BJ (cell line): ENCODE data around the gene RP2. TPM values are rescaled to one million over a fixed set of nuclear protein-coding genes. Genes with fewer than 3 reads are reported as not detected.

Experiments used
- CTCF ChIA-PET: fragments of 350-600 bp; formaldehyde crosslinking; extraction: SDS; loops from one replicate; lab custom pipeline; 2021; ENCODE audit warnings: antibody characterized with exemption, inconsistent platforms; lab: Yijun Ruan, JAX
- POLR2A ChIA-PET: fragments of 300-600 bp; sonication (Branson Sonifier 250); formaldehyde crosslinking; extraction: SDS; loops from one replicate; lab custom pipeline; 2021; ENCODE audit warnings: antibody characterized with exemption; lab: Charles Lee
- DNase-seq: peaks from one replicate; pipeline ENCODE4 v3.0.0-alpha.2; 2011; ENCODE audit warnings: low read depth
- H3K27me3 ChIP-seq: 2 replicates; pipeline ENCODE4 v1.6.0; 2011; ENCODE audit warnings: low read length; ENCODE audit not compliant: control insufficient read depth, insufficient read depth
- H3K36me3 ChIP-seq: 2 replicates; pipeline ENCODE4 v1.5.1; 2011; ENCODE audit warnings: low read length; ENCODE audit not compliant: control insufficient read depth, insufficient read depth
- H3K4me3 ChIP-seq: 2 replicates; pipeline ENCODE4 v1.5.1; 2011; ENCODE audit warnings: low read depth, mild to moderate bottlenecking, control low read depth, low read length
- CTCF ChIP-seq: IDR thresholded peaks from 2 replicates; pipeline ENCODE4 v1.5.1; 2011; ENCODE audit warnings: low read depth, mild to moderate bottlenecking, control low read depth, inconsistent platforms, low read length, moderate library complexity; ENCODE audit not compliant: insufficient read depth
- polyA plus RNA-seq: library from polyadenylated mRNA; depleted of rRNA; stranded (reverse); fragments of >200 nt; gene quantifications from 2 replicates; pipeline ENCODE4 v1.2.3, GENCODE V29; 2011

Gene RP2
- polyA plus RNA-seq, 1 experiment: 7.4 TPM

DNA sequence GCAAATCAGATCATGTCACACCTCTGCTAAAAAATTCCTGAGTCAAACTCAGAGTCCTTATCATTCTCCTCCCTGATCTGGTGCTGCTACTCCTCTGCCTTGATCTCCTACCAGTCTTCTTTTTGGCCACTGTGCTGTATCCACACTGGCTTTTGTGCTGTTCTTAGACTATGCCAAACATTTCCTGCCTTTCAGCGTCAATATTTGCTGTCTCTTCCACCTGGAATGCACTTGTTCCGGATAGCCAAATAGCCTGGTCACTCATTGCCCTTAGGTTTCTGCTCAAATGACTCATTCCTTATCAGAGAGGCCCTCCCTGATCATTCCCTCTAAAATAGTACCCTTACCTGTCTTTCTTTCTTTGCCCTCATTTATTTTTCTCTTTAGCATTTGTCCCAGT is 24.4 kb upstream of the RP2 start:
- TF ChIP-seq CTCF: no peak
- Histone ChIP-seq H3K4me3 (no peak overlapping the region), H3K27me3 (no peaks in the 10 kb centered on the region), H3K36me3 (no peaks in the 10 kb centered on the region)
- CTCF ChIA-PET: no interaction called here
- POLR2A ChIA-PET: no interaction called here
- no peak for DNase-seq

DNA sequence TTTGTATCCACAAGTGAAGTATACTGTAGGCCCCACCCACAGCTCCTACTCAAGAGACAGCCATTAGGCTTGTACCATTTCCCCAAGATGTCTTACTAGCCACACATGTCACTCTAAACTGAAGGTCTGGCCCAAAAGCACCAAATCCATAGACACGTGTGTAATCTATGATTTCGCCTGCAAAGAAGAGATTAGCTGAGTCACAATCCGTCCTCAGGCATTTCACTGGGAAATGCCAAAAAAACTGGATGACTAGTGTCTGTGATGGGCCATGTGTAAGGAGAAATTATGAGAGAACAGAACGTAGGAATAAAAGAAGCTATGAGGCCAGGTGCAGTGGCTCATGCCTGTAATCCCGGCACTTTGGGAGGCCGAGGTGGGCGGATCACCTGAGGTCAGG is 21.9 kb upstream of the RP2 start:
- no peak overlapping the region for H3K4me3 ChIP-seq
- no peak for DNase-seq
- H3K27me3 ChIP-seq: no peaks in the 10 kb centered on the region
- H3K36me3 ChIP-seq: no peaks in the 10 kb centered on the region
- ChIA-PET POLR2A (no interaction called here), CTCF (interaction anchor here (1.1 kb wide), 1 partner anchor 17 kb away, joined by 4 read pairs; no protein-coding TSS in a partner anchor)
- TF ChIP-seq CTCF: no peak

- CTCF ChIA-PET: interaction anchor here (0.6 to 1.5 kb wide), 3 partner anchors 13 to 57 kb away, joined by 3 to 5 read pairs (median 3); no protein-coding TSS in a partner anchor
- POLR2A ChIA-PET: no interaction called here
- H3K4me3 ChIP-seq: no peak overlapping the region
- no peaks in the 10 kb centered on the region for H3K27me3 ChIP-seq
- no peak for TF ChIP-seq CTCF
- H3K36me3 ChIP-seq: no peaks in the 10 kb centered on the region
- DNase-seq: no peak
Observed at GRCh38 chrX:46819136-46819535, 17.7 kb upstream of the RP2 start.

DNA sequence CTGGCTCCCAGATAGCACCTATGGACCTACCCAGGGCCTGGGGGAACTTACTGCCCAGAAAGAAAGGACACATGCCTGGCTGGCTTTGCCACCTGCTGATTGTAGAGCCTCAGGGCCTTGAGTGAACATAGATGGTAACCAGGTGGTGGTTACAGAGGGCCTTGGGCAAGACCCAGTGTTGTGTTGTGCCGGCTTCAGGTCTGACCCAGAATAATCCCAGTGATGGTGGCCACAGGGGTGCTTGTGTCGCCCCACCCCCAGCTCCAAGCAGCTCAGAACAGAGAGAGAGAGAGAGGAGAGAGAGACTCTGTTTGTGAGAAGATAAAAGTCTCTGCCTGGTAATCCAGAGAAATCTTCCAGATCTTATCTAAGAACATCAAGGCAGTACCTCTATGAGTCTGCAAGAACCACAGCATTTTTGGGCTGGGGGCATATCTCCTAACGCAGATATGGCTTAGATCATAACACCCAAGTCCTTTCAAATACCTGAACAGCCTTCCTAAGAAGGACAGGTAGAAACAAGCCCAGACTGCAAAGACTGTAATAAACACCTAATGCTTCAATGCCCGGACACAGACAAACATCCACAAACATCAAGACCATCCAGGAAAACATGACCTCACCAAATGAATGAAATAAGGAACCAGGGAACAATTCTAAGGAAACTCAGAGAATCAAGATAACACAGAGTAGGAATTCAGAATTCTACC is 16.3 kb upstream of the RP2 start:
- H3K36me3 ChIP-seq: no peaks in the 10 kb centered on the region
- CTCF ChIA-PET: interaction anchor here (0.8 to 1.5 kb wide), 2 partner anchors 12 to 24 kb away, joined by 3 read pairs; no protein-coding TSS in a partner anchor
- POLR2A ChIA-PET: no interaction called here
- no peak for TF ChIP-seq CTCF
- H3K27me3 ChIP-seq: no peaks in the 10 kb centered on the region
- no peak for DNase-seq
- no peak overlapping the region for H3K4me3 ChIP-seq

DNA sequence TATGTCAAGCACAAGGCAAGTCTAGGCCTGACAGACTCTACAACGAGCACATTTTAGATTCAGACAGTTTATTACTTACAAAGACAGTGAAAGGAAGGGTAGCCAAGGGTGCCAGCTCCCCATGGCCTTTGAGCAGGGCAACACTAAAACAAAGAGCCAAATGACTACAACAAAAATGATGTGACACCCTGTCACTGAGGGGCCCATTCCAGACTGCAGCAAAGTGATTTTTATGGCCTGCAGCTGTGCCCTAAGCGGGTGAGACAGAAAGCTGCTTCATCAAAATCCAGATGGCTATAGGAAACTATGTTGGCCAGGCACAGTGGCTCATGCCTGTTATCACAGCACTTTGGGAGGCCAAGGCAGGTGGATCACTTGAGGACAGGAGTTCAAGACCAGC is 13.4 kb upstream of the RP2 start:
- TF ChIP-seq CTCF: no peak
- POLR2A ChIA-PET: no interaction called here
- CTCF ChIA-PET: no interaction called here
- no peak for DNase-seq
- Histone ChIP-seq H3K27me3 (no peaks in the 10 kb centered on the region), H3K4me3 (no peak overlapping the region), H3K36me3 (no peaks in the 10 kb centered on the region)
